ENCODE data around the gene PPM1J.

- TF ChIP-seq, protein P1, sequence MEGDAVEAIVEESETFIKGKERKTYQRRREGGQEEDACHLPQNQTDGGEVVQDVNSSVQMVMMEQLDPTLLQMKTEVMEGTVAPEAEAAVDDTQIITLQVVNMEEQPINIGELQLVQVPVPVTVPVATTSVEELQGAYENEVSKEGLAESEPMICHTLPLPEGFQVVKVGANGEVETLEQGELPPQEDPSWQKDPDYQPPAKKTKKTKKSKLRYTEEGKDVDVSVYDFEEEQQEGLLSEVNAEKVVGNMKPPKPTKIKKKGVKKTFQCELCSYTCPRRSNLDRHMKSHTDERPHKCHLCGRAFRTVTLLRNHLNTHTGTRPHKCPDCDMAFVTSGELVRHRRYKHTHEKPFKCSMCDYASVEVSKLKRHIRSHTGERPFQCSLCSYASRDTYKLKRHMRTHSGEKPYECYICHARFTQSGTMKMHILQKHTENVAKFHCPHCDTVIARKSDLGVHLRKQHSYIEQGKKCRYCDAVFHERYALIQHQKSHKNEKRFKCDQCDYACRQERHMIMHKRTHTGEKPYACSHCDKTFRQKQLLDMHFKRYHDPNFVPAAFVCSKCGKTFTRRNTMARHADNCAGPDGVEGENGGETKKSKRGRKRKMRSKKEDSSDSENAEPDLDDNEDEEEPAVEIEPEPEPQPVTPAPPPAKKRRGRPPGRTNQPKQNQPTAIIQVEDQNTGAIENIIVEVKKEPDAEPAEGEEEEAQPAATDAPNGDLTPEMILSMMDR (conservative IDR thresholded peaks at IDR 0.05; ENCODE audit: low read depth, low read length): no peak
- no peak for TF ChIP-seq EZH2 (IDR thresholded peaks at IDR 0.05; ENCODE audit: borderline replicate concordance, low read depth, low read length, poor library complexity, severe bottlenecking)
Measured at GRCh38 chr1:112675728-112676381, 39.3 kb downstream of the PPM1J start.
